Caki2 (cell line): ENCODE measurements around the gene ALCAM. TPM values are rescaled to one million over a fixed set of nuclear protein-coding genes. Genes with fewer than 3 reads are reported as not detected.

Experiments
- DNase-seq: peaks from one replicate; pipeline ENCODE4 v3.0.0-alpha.2; 2015; ENCODE audit warnings: low read depth
- in situ Hi-C: cut with HindIII; loops from 2 replicates; pipeline ENCODE4 v1.10.0; 2016; ENCODE audit warnings: low sequenced_read_pairs, low pct_unique_long_range_greater_than_20kb, mixed read lengths
- total RNA-seq: library from RNA; depleted of rRNA; stranded (reverse); fragments of >200 nt; shearing (Covaris generic); gene quantifications from 2 replicates; pipeline ENCODE4 v1.2.3, GENCODE V29; 2014; ENCODE audit warnings: low replicate concordance

ALCAM gene
- total RNA-seq, 1 experiment from 2014 or later = 46.9 TPM

GRCh38 chr3:105353485-105354161 is 13.1 kb upstream of the ALCAM start:
- in situ Hi-C loops = no loop called here
- no peak for DNase-seq

DNA sequence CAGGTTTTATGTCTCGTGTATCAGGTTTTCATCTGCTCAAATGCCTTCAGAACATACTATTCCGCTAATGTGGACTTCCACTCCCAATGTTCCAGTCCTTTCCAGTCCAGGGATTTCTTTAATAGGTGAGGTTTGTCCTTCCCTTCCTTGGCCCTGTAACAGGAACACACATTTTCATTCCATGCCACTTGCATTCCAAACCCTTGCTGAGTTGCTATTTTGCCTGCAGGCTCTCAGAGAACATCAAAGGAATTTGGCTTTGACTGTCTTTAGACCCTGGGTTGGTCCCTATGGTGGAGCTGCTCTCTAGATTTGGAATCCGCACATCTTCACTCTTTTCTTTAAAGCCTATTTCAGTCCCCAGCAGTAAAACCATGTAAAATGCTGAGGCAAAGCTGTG is 12.3 kb upstream of the ALCAM start:
- DNase-seq = no peak
- in situ Hi-C loops = no loop called here

- in situ Hi-C loops = no loop called here
- no peak for DNase-seq
These were observed 11.2 kb upstream of the ALCAM start for GRCh38 chr3:105355408-105356061.

DNA sequence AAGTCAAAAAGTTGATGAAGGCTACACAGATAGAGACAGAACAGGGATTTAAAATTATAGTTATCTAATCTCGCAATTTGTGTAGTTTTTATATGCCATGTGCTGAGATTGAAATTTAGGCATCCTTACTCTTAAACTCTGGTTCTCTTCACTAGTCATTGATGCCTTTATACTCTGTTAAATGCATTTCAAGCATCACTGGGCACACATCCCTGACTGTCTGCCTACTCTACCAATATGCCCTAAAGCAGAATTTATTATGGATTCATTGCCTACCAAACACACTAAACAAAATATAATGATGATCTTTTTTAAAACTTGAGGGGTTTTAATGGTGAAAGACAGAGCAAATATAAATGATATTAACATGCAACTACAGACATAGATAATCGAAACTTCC is 10.3 kb upstream of the ALCAM start:
- DNase-seq = no peak
- in situ Hi-C loops = no loop called here

- no peak for DNase-seq
- in situ Hi-C loops = no loop called here
These were observed 9.7 kb upstream of the ALCAM start for GRCh38 chr3:105356988-105357387.

DNA sequence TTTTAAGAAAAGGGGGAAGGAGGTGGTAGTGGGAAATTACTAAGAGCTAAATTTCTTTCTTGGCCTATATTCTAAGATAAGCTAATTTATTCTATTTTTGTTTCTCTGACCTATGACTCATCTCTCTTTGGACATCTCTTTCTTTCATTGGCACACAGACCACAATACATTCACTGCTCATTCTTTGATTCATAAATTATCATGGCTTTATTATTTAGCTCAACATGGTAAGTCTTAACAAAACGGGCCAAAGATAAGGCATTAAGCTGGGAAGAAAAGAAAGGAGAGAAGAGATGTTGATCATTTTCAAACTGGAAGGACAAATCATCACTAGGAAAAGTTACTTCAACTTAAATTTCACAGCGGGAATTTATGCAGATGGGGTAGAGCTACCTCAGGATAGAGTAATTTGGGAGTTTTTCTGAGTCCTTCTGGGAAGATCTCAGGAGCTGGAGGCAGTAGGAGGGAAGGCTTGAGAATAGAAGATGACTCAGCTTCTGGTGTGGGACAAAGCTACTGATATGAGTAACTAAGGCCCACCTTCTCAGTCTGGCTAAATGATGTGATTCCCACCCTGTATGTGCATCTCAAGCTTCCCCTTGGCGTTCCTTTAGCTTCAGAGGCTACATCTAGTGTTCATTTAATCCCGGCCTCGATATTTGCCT is 7.5 kb upstream of the ALCAM start:
- in situ Hi-C loops = no loop called here
- peak; percentile 23 for DNase-seq

DNA sequence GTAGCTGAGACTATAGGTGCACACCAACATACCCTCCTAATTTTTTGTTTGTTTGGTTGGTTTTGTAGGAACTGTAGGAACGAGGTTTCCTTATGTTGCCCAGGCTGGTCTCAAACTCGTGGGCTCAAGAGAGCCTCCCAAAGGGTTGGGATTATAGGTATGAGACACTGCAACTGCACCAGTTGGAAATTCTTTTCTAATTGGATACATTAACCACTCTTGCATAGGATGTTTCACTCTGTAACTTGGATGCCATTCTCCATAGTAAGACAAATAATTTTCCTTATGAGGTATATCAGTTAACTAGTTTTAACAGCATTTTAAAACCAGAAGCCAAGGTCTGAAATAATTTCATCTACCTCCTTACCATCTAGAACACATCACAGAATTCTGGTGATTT is 6.7 kb upstream of the ALCAM start:
- no peak for DNase-seq
- in situ Hi-C loops = no loop called here

- DNase-seq = no peak
- in situ Hi-C loops = no loop called here
These were observed 4.6 kb upstream of the ALCAM start for GRCh38 chr3:105362021-105362665.

DNA sequence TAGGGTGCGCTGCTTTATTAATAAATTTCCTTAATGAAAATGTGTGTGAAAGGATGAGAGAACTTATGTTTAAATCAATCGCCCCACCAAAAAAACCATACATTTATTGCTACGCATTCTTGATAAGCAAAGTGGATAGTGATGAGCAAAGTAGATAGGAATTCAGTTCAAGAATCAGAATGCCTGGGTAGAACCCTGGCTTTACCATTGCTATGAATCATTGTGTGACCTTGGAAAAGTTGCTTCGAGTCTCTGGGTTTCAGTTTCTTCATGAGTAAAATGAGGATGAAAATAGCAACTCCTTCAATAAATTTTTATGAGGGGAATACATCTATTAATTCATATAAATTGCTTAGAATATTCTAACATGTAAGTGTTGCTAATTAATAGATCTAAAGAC is 2.6 kb upstream of the ALCAM start:
- DNase-seq = no peak
- in situ Hi-C loops = no loop called here

- no peak for DNase-seq
- in situ Hi-C loops = no loop called here
These were observed 1.7 kb upstream of the ALCAM start for GRCh38 chr3:105365081-105365390.

DNA sequence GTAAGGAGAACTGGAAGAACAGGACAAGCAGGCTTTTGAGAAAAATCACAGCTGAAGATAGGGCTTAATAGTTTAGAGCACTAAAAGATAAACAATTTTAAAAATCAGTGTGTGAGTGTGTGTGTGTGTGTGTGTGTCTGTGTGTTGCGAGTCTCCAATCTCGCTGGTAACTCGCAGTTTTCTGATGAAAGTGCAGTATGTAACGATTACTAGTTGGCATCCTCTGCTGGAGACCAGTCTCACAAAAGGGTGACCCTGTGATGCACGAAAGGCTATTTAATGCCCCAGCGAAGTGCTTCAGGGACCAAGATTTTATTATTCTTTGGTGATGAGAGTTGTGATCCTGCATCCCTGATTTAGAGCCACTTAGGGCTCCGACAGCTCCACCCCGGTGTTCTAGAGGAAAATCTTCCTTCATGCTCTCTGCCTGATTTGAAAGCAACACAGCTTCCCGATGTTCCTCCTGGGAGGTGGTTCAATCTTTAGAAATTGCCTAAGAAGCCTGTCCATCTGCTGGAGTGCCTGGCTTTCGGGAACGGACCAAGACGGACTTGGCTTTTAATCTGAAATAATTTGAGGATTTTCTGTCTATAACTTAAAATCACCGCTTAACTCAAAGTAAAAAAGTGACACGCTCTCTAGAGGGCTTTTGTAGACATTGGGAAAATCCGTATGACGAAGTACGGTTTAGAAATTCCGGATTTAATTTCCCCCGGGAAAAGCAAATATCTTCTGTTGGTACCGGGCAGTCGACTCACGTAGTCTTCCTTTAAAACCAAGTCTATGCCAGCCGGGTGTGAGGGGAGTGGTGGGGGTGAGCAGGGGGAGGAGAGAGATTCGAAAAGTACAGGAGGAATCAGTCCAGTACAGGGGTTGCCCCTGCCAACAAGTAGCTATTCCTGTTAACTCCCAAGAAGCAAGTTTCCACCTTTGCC is 1.1 kb upstream of the ALCAM start:
- peak; percentile 66 for DNase-seq
- in situ Hi-C loops = no loop called here

DNA sequence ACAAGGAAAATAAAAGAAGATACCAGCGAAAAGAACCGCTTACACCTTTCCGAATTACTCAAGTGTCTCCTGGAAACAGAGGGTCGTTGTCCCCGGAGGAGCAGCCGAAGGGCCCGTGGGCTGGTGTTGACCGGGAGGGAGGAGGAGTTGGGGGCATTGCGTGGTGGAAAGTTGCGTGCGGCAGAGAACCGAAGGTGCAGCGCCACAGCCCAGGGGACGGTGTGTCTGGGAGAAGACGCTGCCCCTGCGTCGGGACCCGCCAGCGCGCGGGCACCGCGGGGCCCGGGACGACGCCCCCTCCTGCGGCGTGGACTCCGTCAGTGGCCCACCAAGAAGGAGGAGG is 325 bp downstream of the ALCAM start:
- in situ Hi-C loops = no loop called here

GRCh38 chr3:105367406-105368213 is 901 bp downstream of the ALCAM start:
- in situ Hi-C loops = no loop called here
- peak; percentile 64 for DNase-seq

More for the DNA sequence above, 325 bp downstream of the ALCAM start:
- no peak for DNase-seq

DNA sequence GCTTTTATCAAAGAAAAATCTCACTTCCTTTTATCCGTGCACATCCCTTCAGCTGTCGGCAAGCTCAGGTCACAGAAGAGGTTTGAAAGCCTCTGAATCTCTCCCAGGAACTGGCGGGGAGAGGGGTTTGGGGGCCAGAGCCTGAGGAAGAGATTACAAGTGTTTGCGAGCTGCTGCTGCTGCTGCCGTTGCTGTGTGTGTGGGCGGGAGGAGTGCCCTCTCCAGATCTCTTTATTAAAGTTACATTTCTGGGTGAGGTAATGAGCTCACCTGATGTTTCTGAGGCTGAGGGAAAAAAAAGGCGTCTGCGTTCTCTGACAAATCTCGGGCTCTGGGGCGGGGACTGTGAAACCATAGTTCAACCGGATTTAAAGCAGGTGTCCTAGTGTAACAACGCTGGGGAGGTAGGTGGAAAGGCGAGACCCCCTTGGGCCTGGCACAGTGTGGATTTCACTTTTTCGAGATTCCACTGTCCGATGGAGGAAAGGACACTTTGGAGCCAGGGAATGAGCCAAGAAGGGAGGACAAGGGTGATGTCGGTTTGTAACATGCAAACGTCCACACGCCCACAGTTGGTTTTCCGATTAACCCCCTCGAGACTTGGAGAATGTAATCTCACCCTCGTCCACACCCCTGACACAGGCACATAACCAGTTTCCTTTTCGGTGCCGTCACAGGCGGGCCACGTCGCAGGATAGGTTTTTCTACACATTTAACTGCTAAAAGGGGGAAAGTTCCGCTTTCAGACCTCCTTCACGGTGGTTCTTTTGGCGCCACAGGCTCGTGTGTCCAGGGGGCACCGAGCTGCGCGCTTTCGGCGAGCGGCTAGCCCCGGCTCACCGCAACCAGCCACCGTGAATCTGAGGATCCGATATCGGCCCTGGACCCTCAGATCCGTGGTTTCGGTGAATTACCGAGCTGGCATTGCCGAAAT is 2.1 kb downstream of the ALCAM start:
- DNase-seq = peak; percentile 80
- in situ Hi-C loops = no loop called here

DNA sequence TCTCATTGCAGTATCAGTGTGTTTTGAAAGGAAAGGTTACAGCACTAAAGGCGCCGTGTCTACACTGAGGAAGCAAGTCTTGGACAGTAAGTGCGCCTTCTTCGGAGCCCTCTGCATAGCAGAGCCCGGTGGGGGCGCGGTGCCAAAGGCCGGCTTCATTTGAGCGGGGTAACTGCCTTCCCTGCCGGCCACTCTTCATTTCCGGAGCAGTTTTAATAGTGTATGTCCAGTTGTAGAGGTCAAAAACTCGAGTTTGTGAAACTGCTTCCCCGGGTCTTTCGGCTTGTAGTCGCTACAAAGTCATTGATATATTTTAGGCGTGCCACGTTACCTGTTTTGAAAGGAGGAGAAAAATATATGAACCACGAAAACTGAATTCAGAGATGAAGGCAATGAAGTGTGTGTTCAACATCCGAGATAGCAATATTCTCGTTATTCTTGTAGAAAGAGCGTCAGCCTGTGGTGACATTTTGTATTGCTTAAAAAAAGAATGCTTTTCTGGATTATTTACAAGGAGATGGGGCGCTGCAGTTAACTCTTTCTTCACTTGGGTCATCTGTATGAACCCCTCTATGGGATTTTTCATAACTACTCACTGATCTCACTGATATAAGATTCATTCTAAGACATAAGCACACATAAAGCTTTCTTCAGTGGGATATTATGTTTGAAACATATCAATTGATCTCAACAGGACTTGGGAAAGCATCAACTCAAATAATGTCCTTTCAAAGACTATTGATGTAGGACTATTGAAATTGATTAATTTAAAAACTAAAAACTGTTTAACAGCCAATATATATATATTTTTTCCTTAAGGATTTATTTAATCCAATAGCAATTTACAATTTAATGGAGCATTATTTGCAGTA is 3.0 kb downstream of the ALCAM start:
- in situ Hi-C loops = no loop called here
- peak; percentile 72 for DNase-seq

GRCh38 chr3:105373383-105373782 is 6.7 kb downstream of the ALCAM start:
- DNase-seq = no peak
- in situ Hi-C loops = no loop called here
